Right lobe of liver (tissue), 4 donors: Measurements from ENCODE around the gene COL21A1.

ENCODE experiments used
- POLR2A ChIP-seq: fragments of 450-650 bp; IDR thresholded peaks from one replicate; pipeline ENCODE4 v1.6.1; 2017; ENCODE audit warnings: antibody characterized with exemption, mild to moderate bottlenecking
- TF ChIP-seq, protein P1 (sequence below), 4 donors: fragments of 200-600 bp in 3 of 4; fragments of 450-650 bp in 1 of 4; IDR thresholded peaks; one replicate each; pipeline versions ENCODE4 v1.5.1 to v1.8.0; 2016 to 2022; ENCODE audit warnings: antibody characterized with exemption in 4 of 4, mild to moderate bottlenecking in 2 of 4
- donor health status: DM: no; HTN: no; CAD: no.
- donor health status: DM: no; HTN: no; CAD: no.
- donor health status: DM: no; HTN: yes; CAD: no.

- TF ChIP-seq, protein P1, sequence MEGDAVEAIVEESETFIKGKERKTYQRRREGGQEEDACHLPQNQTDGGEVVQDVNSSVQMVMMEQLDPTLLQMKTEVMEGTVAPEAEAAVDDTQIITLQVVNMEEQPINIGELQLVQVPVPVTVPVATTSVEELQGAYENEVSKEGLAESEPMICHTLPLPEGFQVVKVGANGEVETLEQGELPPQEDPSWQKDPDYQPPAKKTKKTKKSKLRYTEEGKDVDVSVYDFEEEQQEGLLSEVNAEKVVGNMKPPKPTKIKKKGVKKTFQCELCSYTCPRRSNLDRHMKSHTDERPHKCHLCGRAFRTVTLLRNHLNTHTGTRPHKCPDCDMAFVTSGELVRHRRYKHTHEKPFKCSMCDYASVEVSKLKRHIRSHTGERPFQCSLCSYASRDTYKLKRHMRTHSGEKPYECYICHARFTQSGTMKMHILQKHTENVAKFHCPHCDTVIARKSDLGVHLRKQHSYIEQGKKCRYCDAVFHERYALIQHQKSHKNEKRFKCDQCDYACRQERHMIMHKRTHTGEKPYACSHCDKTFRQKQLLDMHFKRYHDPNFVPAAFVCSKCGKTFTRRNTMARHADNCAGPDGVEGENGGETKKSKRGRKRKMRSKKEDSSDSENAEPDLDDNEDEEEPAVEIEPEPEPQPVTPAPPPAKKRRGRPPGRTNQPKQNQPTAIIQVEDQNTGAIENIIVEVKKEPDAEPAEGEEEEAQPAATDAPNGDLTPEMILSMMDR (IDR thresholded peaks at IDR 0.05), result no peak
- no peak for TF ChIP-seq POLR2A
Measured at GRCh38 chr6:56293781-56294180, 46.4 kb upstream of the COL21A1 start.
